ENCODE data around the gene NAT16. TPM values are rescaled to one million over a fixed set of nuclear protein-coding genes. Genes with fewer than 3 reads are reported as not detected.
A peak's percentile ranks its signal among the peaks of the same experiment; 100 is the strongest.

Gene NAT16
- total and polyA plus RNA-seq, 9 donors: 0.12 TPM; not detected in 8

- WGBS (ENCODE audit: insufficient coverage): 66% methylated on average over 3 of the region's 6 CpGs
- DNase-seq: no peak
- Histone ChIP-seq H3K27ac (ENCODE audit: low read length) (no peak overlapping the region), H3K4me3 (ENCODE audit: low read length) (no peak overlapping the region), H3K36me3 (ENCODE audit: control insufficient read depth, insufficient read depth, low read length) (peaks cover 30% of the 10 kb centered on the region), H3K4me1 (ENCODE audit: control insufficient read depth, insufficient read depth, low read length) (peaks cover 11% of the 10 kb centered on the region), H3K9me3 (replicated peaks; ENCODE audit: control insufficient read depth, low read depth, low read length) (no peaks in the 10 kb centered on the region), H3K27me3 (ENCODE audit: control insufficient read depth, insufficient read depth, low read length) (peaks cover 2% of the 10 kb centered on the region)
These were observed 23.8 kb downstream of the NAT16 start for GRCh38 chr7:101156277-101156676.

GRCh38 chr7:101155303-101155702, 24.8 kb downstream of the NAT16 start:
- DNase-seq: no peak
- WGBS (ENCODE audit: insufficient coverage): 45% methylated on average over 4 of the region's 4 CpGs
- H3K4me1 ChIP-seq (ENCODE audit: control insufficient read depth, insufficient read depth, low read length): peaks cover 11% of the 10 kb centered on the region
- no peaks in the 10 kb centered on the region for H3K9me3 ChIP-seq (replicated peaks; ENCODE audit: control insufficient read depth, low read depth, low read length)
- H3K36me3 ChIP-seq (ENCODE audit: control insufficient read depth, insufficient read depth, low read length): peaks cover 26% of the 10 kb centered on the region
- H3K27ac ChIP-seq (ENCODE audit: low read length): no peak overlapping the region
- peaks cover 2% of the 10 kb centered on the region for H3K27me3 ChIP-seq (ENCODE audit: control insufficient read depth, insufficient read depth, low read length)
- peak overlapping the region; percentile 75 for H3K4me3 ChIP-seq (ENCODE audit: low read length)

GRCh38 chr7:101154693-101155102, 25.4 kb downstream of the NAT16 start:
- peaks cover 2% of the 10 kb centered on the region for H3K27me3 ChIP-seq (ENCODE audit: control insufficient read depth, insufficient read depth, low read length)
- H3K4me3 ChIP-seq (ENCODE audit: low read length): peak overlapping the region; percentile 75
- no peaks in the 10 kb centered on the region for H3K9me3 ChIP-seq (replicated peaks; ENCODE audit: control insufficient read depth, low read depth, low read length)
- under 1% methylated on average over 25 of the region's 34 CpGs for WGBS (ENCODE audit: insufficient coverage)
- no peak for DNase-seq
- H3K27ac ChIP-seq (ENCODE audit: low read length): no peak overlapping the region
- peaks cover 20% of the 10 kb centered on the region for H3K36me3 ChIP-seq (ENCODE audit: control insufficient read depth, insufficient read depth, low read length)
- peaks cover 11% of the 10 kb centered on the region for H3K4me1 ChIP-seq (ENCODE audit: control insufficient read depth, insufficient read depth, low read length)

- 3% methylated on average over 44 of the region's 51 CpGs for WGBS (ENCODE audit: insufficient coverage)
- Histone ChIP-seq H3K4me3 (ENCODE audit: low read length) (peak within 1 kb of the TSS; percentile 75), H3K27ac (ENCODE audit: low read length) (no peak within 1 kb of the TSS), H3K9me3 (replicated peaks; ENCODE audit: control insufficient read depth, low read depth, low read length) (no peaks in the 10 kb centered on the region), H3K27me3 (ENCODE audit: control insufficient read depth, insufficient read depth, low read length) (peaks cover 2% of the 10 kb centered on the region), H3K4me1 (ENCODE audit: control insufficient read depth, insufficient read depth, low read length) (peaks cover 11% of the 10 kb centered on the region), H3K36me3 (ENCODE audit: control insufficient read depth, insufficient read depth, low read length) (peaks cover 15% of the 10 kb centered on the region)
- peak; percentile 97 for DNase-seq
These were observed 26.0 kb downstream of the NAT16 start, which contains the start of gene AP1S1 for GRCh38 chr7:101153969-101154692. AP1S1 (plus strand) TSS chr7:101154476; CDS start chr7:101154515, 39 bp downstream.

GRCh38 chr7:101151908-101152651, 28.0 kb downstream of the NAT16 start:
- Histone ChIP-seq H3K4me3 (ENCODE audit: low read length) (no peak overlapping the region), H3K9me3 (replicated peaks; ENCODE audit: control insufficient read depth, low read depth, low read length) (no peaks in the 10 kb centered on the region), H3K4me1 (ENCODE audit: control insufficient read depth, insufficient read depth, low read length) (peaks cover 11% of the 10 kb centered on the region), H3K36me3 (ENCODE audit: control insufficient read depth, insufficient read depth, low read length) (peaks cover 3% of the 10 kb centered on the region), H3K27me3 (ENCODE audit: control insufficient read depth, insufficient read depth, low read length) (peaks cover 8% of the 10 kb centered on the region), H3K27ac (ENCODE audit: low read length) (no peak overlapping the region)
- WGBS (ENCODE audit: insufficient coverage): no CpG with 5 or more reads among the region's 2 CpGs
- no peak for DNase-seq

GRCh38 chr7:101140746-101141382, 39.2 kb downstream of the NAT16 start:
- H3K4me1 ChIP-seq (ENCODE audit: control insufficient read depth, insufficient read depth, low read length): peaks cover 9% of the 10 kb centered on the region
- no peaks in the 10 kb centered on the region for H3K36me3 ChIP-seq (ENCODE audit: control insufficient read depth, insufficient read depth, low read length)
- H3K9me3 ChIP-seq (replicated peaks; ENCODE audit: control insufficient read depth, low read depth, low read length): no peaks in the 10 kb centered on the region
- H3K4me3 ChIP-seq (ENCODE audit: low read length): no peak overlapping the region
- H3K27ac ChIP-seq (ENCODE audit: low read length): no peak overlapping the region
- 77% methylated on average over 4 of the region's 4 CpGs for WGBS (ENCODE audit: insufficient coverage)
- H3K27me3 ChIP-seq (ENCODE audit: control insufficient read depth, insufficient read depth, low read length): peaks cover 3% of the 10 kb centered on the region
- DNase-seq: no peak

GRCh38 chr7:101140339-101140699, 39.8 kb downstream of the NAT16 start:
- Histone ChIP-seq H3K27me3 (ENCODE audit: control insufficient read depth, insufficient read depth, low read length) (peaks cover 6% of the 10 kb centered on the region), H3K27ac (ENCODE audit: low read length) (no peak overlapping the region), H3K36me3 (ENCODE audit: control insufficient read depth, insufficient read depth, low read length) (no peaks in the 10 kb centered on the region), H3K9me3 (replicated peaks; ENCODE audit: control insufficient read depth, low read depth, low read length) (no peaks in the 10 kb centered on the region), H3K4me3 (ENCODE audit: low read length) (no peak overlapping the region), H3K4me1 (ENCODE audit: control insufficient read depth, insufficient read depth, low read length) (peaks cover 9% of the 10 kb centered on the region)
- DNase-seq: no peak
- WGBS (ENCODE audit: insufficient coverage): 0% methylated on average over 1 of the region's 3 CpGs

GRCh38 chr7:101138213-101138870, 41.8 kb downstream of the NAT16 start:
- Histone ChIP-seq H3K27ac (ENCODE audit: low read length) (peak overlapping the region; percentile 65), H3K9me3 (replicated peaks; ENCODE audit: control insufficient read depth, low read depth, low read length) (no peaks in the 10 kb centered on the region), H3K27me3 (ENCODE audit: control insufficient read depth, insufficient read depth, low read length) (peaks cover 9% of the 10 kb centered on the region), H3K4me3 (ENCODE audit: low read length) (no peak overlapping the region), H3K4me1 (ENCODE audit: control insufficient read depth, insufficient read depth, low read length) (peaks cover 9% of the 10 kb centered on the region), H3K36me3 (ENCODE audit: control insufficient read depth, insufficient read depth, low read length) (no peaks in the 10 kb centered on the region)
- peak; percentile 82 for DNase-seq
- no CpG with 5 or more reads among the region's 16 CpGs for WGBS (ENCODE audit: insufficient coverage)

GRCh38 chr7:101137651-101138212, 42.4 kb downstream of the NAT16 start:
- DNase-seq: no peak
- Histone ChIP-seq H3K27me3 (ENCODE audit: control insufficient read depth, insufficient read depth, low read length) (peaks cover 6% of the 10 kb centered on the region), H3K36me3 (ENCODE audit: control insufficient read depth, insufficient read depth, low read length) (no peaks in the 10 kb centered on the region), H3K27ac (ENCODE audit: low read length) (no peak overlapping the region), H3K4me1 (ENCODE audit: control insufficient read depth, insufficient read depth, low read length) (peaks cover 9% of the 10 kb centered on the region), H3K4me3 (ENCODE audit: low read length) (no peak overlapping the region), H3K9me3 (replicated peaks; ENCODE audit: control insufficient read depth, low read depth, low read length) (no peaks in the 10 kb centered on the region)
- WGBS (ENCODE audit: insufficient coverage): 75% methylated on average over 4 of the region's 9 CpGs

Measured in muscle of leg (tissue), 11 donors.